Skeletal muscle satellite cell (primary cell): Measurements from ENCODE around the gene KIRREL3.

Experiments used
- H3K27me3 ChIP-seq: 2 replicates; pipeline ENCODE4 v1.7.0; 2013; ENCODE audit warnings: low read length; ENCODE audit not compliant: control insufficient read depth, insufficient read depth
- H3K36me3 ChIP-seq: 2 replicates; pipeline ENCODE4 v1.7.0; 2013; ENCODE audit warnings: mild to moderate bottlenecking, control low read depth, low read length; ENCODE audit not compliant: insufficient read depth
- H3K4me1 ChIP-seq: 2 replicates; pipeline ENCODE4 v1.7.0; 2013; ENCODE audit warnings: low read length; ENCODE audit not compliant: control insufficient read depth, insufficient read depth
- H3K4me2 ChIP-seq: 2 replicates; pipeline ENCODE4 v1.7.0; 2013; ENCODE audit warnings: mild to moderate bottlenecking, low read length
- H3K4me3 ChIP-seq: 2 replicates; pipeline ENCODE4 v1.7.0; 2013; ENCODE audit warnings: low read length
- H3K9ac ChIP-seq: 2 replicates; pipeline ENCODE4 v1.7.0; 2013; ENCODE audit warnings: mild to moderate bottlenecking, low read depth, low read length, moderate library complexity
- H3K9me3 ChIP-seq: replicated peaks from 2 replicates; pipeline ENCODE4 v1.7.0; 2013; ENCODE audit warnings: mild to moderate bottlenecking, control low read depth, low read length

KIRREL3 gene

DNA sequence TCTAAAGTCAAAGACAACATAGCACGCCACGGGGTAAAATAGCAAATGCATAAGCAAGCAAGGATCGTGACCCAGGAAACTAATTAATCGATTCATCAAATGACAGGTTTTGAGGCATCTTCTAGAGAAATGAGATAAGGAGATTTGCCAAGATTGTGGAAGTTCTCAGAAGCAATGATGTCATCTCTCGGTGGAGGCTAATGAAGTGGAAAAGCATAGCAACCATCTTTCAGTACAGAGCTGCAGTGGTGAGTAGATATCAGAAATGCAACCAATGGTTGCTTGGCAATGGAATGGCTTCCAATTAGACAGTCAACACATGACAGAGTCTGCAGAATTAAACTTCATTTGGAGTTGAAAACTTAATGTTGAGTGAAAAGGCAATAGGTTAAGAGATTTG lies 116.0 kb downstream of the KIRREL3 start:
- no peak overlapping the region for H3K4me3 ChIP-seq
- H3K4me1 ChIP-seq: no peaks in the 10 kb centered on the region
- H3K36me3 ChIP-seq: no peaks in the 10 kb centered on the region

DNA sequence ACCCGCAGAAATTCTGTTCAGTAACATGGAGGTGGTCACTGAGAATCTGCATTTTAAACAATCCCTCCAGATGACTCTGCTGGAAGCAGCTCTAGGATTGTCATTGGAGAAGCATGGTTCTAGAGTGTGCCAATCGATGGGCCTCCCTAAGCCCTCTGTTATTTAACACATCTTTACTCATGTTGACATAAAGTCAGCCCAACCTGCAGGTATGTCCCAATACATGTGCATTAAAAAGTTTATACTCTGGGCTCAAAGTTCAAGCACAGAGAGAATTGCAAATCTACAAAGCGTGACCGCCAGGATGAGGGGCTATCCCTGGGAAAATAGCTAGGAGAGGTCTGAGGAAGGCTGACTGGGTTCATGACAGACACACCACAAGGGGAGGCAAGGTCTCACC lies 116.4 kb downstream of the KIRREL3 start:
- no peak overlapping the region for H3K4me3 ChIP-seq
- no peak overlapping the region for H3K4me2 ChIP-seq

More for the DNA sequence above, 116.0 kb downstream of the KIRREL3 start:
- Histone ChIP-seq H3K4me2 (no peak overlapping the region), H3K9me3 (no peaks in the 10 kb centered on the region), H3K9ac (no peak overlapping the region), H3K27me3 (no peaks in the 10 kb centered on the region)

DNA sequence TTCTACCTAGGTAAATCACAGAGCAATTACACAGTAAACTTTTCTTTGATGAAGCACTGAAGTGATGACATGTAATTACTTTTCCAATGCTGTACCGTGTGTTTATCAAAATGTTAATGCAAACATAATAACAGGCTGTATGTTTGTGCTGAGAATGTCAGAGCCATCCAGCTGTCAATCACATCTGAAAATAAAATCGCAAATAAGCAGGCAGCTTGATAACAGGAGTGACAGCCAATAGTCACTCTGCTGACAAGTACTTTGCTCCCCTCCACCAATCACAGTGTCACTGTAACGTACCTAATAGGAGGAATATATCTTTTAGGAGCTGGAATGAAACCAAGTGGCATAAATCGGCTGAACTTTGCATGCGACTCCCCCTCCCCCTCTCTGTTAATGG lies 119.7 kb downstream of the KIRREL3 start:
- Histone ChIP-seq H3K4me2 (no peak overlapping the region), H3K36me3 (no peaks in the 10 kb centered on the region), H3K27me3 (no peaks in the 10 kb centered on the region), H3K4me3 (no peak overlapping the region), H3K4me1 (no peaks in the 10 kb centered on the region), H3K9ac (no peak overlapping the region), H3K9me3 (no peaks in the 10 kb centered on the region)

More for the DNA sequence above, 116.4 kb downstream of the KIRREL3 start:
- H3K36me3 ChIP-seq: no peaks in the 10 kb centered on the region
- H3K9me3 ChIP-seq: no peaks in the 10 kb centered on the region
- H3K27me3 ChIP-seq: no peaks in the 10 kb centered on the region
- no peaks in the 10 kb centered on the region for H3K4me1 ChIP-seq
- no peak overlapping the region for H3K9ac ChIP-seq

DNA sequence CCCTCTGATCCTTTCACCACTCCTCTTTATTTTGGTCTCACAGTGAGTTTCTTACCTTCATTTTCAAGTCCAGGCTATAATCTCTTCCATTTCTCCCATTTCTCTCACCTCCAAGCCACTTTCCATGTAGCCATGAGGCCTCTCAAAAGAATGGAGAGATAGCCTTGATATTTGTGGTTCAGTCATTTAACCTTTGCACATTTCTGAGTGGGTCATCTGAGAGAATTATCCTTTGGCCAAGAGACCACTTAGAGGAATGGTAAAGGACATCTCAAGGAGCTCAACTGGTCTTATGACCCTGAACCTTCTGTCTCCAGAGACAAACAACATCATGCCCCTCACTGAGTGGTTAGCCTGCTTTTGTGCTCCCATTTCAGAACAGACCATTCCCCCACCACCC lies 121.1 kb downstream of the KIRREL3 start:
- no peak overlapping the region for H3K4me3 ChIP-seq
- no peaks in the 10 kb centered on the region for H3K36me3 ChIP-seq
- no peak overlapping the region for H3K4me2 ChIP-seq
- H3K4me1 ChIP-seq: no peaks in the 10 kb centered on the region
- no peaks in the 10 kb centered on the region for H3K9me3 ChIP-seq
- H3K9ac ChIP-seq: no peak overlapping the region
- no peaks in the 10 kb centered on the region for H3K27me3 ChIP-seq

DNA sequence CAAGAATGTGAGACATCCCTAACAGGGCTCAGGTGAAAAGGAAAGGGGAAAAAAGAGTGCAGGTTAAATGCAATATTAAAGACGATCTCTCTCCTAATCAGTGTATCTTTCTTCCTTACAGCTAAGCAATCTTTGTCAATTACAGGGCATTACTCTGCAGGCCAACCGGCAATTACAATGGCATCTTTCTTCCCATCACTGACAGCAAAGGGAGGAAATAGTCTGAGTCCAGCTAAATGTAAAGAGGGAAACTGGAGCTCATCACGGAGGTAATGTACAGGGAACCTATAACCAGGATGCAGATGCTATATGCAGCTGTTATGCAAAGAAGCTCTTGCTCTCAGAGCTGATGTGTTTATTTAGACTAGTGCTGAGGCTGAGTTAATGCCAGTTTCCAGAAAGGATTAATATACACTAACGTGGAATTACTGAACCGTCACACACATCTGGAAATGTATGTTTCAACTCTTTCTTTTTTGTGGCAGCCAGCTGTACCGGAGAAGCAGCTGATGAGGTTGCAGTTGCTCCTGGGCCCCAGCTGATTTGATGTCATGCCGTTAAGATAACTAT lies 121.6 kb downstream of the KIRREL3 start:
- no peak overlapping the region for H3K9ac ChIP-seq
- no peak overlapping the region for H3K4me3 ChIP-seq
- no peaks in the 10 kb centered on the region for H3K36me3 ChIP-seq
- no peaks in the 10 kb centered on the region for H3K9me3 ChIP-seq
- no peaks in the 10 kb centered on the region for H3K4me1 ChIP-seq
- no peaks in the 10 kb centered on the region for H3K27me3 ChIP-seq
- no peak overlapping the region for H3K4me2 ChIP-seq

DNA sequence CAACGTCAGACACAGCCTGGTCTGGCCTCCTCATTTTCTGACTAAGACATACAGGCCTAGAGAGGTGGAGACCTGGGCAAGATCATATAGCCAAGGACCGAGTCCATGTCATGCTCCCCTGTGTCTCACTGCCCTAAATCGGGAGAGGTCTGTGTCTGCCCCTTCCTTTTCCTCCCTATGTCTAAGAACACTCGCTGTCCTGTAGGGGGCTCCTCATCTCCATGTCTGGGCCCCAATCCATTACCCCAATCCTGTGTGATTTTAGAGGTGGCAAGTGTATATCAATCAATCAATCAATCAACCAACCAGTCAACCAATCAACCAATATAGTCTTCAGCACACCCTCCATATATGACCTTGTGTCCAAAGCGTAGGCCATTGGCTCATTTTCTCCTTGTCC lies 125.7 kb downstream of the KIRREL3 start:
- Histone ChIP-seq H3K9ac (no peak overlapping the region), H3K36me3 (no peaks in the 10 kb centered on the region)

DNA sequence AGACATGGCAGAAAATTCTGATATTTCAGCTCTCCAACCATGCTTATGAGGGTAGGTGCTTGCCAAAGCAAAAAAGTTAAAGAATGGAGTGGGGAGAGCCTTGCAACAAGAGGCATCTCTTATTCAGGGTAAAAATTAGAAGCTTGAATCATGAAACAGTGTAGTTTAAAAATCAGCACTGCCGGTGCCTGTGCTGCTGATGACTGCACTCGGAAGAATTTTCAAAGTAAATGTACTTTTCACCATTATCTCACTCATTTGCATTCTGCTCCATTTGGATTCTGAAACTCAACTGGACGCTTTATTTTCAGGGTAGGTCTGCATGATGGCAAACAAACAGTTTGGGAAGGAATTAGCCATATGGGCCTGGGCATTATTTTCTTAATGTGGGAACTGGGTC lies 126.3 kb downstream of the KIRREL3 start:
- Histone ChIP-seq H3K27me3 (no peaks in the 10 kb centered on the region), H3K4me3 (no peak overlapping the region), H3K9me3 (no peaks in the 10 kb centered on the region), H3K36me3 (no peaks in the 10 kb centered on the region), H3K4me1 (peaks cover 10% of the 10 kb centered on the region), H3K9ac (no peak overlapping the region), H3K4me2 (no peak overlapping the region)

More for the DNA sequence above, 125.7 kb downstream of the KIRREL3 start:
- Histone ChIP-seq H3K27me3 (no peaks in the 10 kb centered on the region), H3K4me3 (no peak overlapping the region), H3K4me1 (peaks cover 6% of the 10 kb centered on the region), H3K4me2 (no peak overlapping the region), H3K9me3 (no peaks in the 10 kb centered on the region)

DNA sequence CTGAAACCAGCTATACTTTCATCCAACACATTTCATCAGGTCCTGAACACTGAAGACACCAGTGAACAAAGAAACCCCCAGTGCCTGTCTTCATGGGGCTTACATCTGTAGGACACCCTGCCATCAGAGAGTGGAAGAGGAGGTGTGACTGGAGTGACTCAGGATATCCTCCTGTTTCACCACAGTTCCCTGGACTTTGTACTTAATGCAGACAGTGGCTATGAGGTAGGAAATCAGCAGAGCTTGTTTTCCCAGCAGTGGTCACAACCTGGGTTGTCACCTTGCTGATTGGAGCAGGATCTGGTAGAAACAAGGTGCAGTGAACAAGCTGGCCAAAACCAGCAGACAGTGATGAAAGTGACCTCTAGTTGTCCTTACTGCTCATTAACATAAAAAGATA lies 128.8 kb downstream of the KIRREL3 start:
- Histone ChIP-seq H3K4me2 (no peak overlapping the region), H3K36me3 (no peaks in the 10 kb centered on the region), H3K9me3 (no peaks in the 10 kb centered on the region), H3K27me3 (no peaks in the 10 kb centered on the region), H3K4me1 (peaks cover 10% of the 10 kb centered on the region), H3K9ac (no peak overlapping the region), H3K4me3 (no peak overlapping the region)

DNA sequence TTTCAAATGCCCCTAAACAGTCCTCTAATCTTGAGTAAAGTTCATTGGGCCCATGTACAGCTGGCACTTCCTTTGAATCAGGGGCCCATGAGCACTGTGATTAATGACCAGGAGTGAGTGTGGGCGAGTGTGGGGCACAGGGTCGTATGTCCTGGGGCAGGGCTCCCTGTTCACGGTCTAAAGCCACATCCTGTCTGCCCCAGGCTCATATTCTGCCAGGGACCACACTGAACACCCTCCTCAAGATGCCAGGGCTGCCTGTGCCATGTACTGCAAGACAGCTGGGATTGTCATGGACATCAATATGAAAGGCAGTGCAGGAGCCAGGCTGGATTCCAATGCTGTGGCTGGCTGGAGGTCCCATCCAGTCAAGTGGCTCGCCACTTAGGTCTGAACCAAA lies 130.5 kb downstream of the KIRREL3 start:
- Histone ChIP-seq H3K9me3 (no peaks in the 10 kb centered on the region), H3K4me1 (peaks cover 10% of the 10 kb centered on the region), H3K4me3 (no peak overlapping the region), H3K4me2 (no peak overlapping the region), H3K36me3 (no peaks in the 10 kb centered on the region), H3K27me3 (no peaks in the 10 kb centered on the region), H3K9ac (no peak overlapping the region)

DNA sequence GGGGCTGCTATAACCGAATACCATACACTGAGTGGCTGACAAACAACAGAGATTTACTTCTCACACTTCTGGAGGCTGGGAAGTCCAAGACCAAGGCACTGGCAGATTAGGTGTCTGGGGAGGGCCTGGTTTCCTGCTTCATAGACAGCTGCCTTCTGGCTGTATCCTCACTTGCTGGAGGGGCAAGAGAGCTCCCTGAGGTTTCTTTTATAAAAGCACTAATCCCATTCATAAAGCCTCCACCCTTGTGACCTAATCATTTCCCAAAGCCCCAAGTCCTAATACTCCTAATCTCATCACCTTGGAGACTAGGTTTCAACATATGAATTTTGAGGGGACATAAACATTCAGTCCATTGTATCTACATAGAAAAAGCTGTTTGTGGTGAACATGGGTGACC lies 131.8 kb downstream of the KIRREL3 start:
- Histone ChIP-seq H3K9me3 (no peaks in the 10 kb centered on the region), H3K4me1 (peaks cover 10% of the 10 kb centered on the region), H3K4me3 (no peak overlapping the region), H3K9ac (no peak overlapping the region), H3K27me3 (no peaks in the 10 kb centered on the region), H3K36me3 (no peaks in the 10 kb centered on the region), H3K4me2 (no peak overlapping the region)

DNA sequence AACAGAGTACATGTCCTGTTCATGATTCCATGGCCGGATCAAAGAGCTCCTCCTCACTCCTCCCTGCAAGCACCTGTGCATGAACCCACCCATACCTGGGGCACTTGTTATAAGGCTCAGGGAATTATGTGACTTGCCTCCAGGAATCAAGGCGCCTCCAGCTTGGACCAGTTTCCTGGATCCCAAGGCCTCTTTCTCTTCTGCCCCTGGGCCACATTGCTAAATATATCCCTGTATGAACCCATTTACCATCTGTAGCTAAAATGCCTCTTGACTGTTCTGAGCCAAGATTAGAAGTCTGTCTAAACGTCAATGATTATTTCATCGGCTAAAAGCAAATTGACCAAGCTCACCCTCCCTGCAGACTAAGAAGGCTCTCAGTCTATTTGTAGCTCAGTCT lies 135.6 kb downstream of the KIRREL3 start:
- Histone ChIP-seq H3K27me3 (no peaks in the 10 kb centered on the region), H3K9ac (no peak overlapping the region), H3K4me2 (no peak overlapping the region), H3K36me3 (no peaks in the 10 kb centered on the region), H3K9me3 (no peaks in the 10 kb centered on the region), H3K4me3 (no peak overlapping the region), H3K4me1 (peaks cover 5% of the 10 kb centered on the region)

DNA sequence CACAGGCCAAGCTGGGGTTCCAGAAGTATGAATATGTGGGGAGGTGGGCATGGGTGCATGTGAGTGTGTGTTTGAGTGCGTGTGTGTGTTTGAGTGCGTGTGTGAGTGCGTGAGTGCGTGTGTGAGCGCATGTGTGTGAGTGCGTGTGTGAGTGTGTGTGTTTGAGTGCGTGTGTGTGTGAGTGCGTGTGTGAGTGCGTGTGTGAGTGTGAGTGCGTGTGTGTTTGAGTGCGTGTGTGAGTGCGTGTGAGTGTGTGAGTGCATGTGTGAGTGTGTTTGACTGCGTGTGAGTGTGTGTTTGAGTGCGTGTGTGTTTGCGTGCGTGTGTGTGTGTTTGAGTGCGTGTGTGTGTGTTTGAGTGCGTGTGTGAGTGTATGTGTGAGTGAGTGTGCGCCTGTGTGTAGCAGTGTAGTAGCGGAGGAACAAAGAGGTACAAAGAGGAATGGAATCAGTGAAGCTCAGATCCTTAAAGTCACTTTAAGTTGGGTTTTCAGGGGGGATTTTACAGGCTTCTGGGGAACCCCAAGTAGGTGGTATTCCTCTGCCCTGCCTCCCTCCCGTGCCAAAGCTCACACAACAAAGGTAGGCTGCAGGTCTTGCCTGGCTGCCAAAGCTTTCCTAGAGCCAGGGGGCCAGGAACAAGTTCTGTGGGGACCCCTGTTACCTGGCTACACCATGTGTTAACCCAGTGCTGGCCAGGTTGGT lies 137.1 kb downstream of the KIRREL3 start:
- Histone ChIP-seq H3K36me3 (no peaks in the 10 kb centered on the region), H3K4me3 (no peak overlapping the region), H3K4me1 (no peaks in the 10 kb centered on the region), H3K9me3 (no peaks in the 10 kb centered on the region), H3K4me2 (no peak overlapping the region), H3K9ac (no peak overlapping the region), H3K27me3 (no peaks in the 10 kb centered on the region)
